ENCODE measurements around the gene SH3D19.

SH3D19 gene

DNA sequence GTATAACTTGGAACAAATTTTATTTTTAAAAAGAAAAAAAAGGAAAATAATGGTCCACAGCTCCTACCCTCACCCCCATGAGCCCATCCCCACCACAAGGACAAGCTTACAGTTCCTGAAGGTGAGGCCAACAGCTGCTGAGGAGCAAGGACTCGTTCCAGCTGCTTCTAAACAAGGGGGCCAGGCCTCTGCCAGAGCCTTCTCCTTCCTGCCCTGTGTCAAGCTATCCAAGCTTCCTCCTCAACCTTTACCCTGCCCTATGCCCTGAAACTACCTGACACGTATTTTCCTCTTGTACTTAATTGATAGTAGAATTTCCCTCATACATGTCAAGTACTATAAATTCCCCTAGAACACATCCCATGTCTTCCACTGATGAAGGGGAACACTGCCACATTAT, 8.8 kb downstream of the SH3D19 start:
- TF ChIP-seq ZBTB7A (IDR thresholded peaks at IDR 0.05; ENCODE audit: low read depth), result no peak
- no peak for TF ChIP-seq TAF1 (IDR thresholded peaks at IDR 0.05; ENCODE audit: low read depth)
- TF ChIP-seq CREB1 (IDR thresholded peaks at IDR 0.05; ENCODE audit: low read depth), result no peak
- no peak for TF ChIP-seq RAD21 (IDR thresholded peaks at IDR 0.05; ENCODE audit: low read depth)
- no peak for TF ChIP-seq YY1 (IDR thresholded peaks at IDR 0.05; ENCODE audit: low read depth)
- TF ChIP-seq EP300 (IDR thresholded peaks at IDR 0.05; ENCODE audit: borderline replicate concordance), result no peak
- TF ChIP-seq, protein P1, sequence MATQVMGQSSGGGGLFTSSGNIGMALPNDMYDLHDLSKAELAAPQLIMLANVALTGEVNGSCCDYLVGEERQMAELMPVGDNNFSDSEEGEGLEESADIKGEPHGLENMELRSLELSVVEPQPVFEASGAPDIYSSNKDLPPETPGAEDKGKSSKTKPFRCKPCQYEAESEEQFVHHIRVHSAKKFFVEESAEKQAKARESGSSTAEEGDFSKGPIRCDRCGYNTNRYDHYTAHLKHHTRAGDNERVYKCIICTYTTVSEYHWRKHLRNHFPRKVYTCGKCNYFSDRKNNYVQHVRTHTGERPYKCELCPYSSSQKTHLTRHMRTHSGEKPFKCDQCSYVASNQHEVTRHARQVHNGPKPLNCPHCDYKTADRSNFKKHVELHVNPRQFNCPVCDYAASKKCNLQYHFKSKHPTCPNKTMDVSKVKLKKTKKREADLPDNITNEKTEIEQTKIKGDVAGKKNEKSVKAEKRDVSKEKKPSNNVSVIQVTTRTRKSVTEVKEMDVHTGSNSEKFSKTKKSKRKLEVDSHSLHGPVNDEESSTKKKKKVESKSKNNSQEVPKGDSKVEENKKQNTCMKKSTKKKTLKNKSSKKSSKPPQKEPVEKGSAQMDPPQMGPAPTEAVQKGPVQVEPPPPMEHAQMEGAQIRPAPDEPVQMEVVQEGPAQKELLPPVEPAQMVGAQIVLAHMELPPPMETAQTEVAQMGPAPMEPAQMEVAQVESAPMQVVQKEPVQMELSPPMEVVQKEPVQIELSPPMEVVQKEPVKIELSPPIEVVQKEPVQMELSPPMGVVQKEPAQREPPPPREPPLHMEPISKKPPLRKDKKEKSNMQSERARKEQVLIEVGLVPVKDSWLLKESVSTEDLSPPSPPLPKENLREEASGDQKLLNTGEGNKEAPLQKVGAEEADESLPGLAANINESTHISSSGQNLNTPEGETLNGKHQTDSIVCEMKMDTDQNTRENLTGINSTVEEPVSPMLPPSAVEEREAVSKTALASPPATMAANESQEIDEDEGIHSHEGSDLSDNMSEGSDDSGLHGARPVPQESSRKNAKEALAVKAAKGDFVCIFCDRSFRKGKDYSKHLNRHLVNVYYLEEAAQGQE (IDR thresholded peaks at IDR 0.05; ENCODE audit: low read depth), result no peak
- TF ChIP-seq TEAD4 (IDR thresholded peaks at IDR 0.05), result no peak
- no peak for TF ChIP-seq NFIC (IDR thresholded peaks at IDR 0.05)
- TF ChIP-seq TCF12 (IDR thresholded peaks at IDR 0.05; ENCODE audit: low read depth), result no peak
- TF ChIP-seq FOXM1 (IDR thresholded peaks at IDR 0.05; ENCODE audit: borderline replicate concordance, low read depth), result no peak

DNA sequence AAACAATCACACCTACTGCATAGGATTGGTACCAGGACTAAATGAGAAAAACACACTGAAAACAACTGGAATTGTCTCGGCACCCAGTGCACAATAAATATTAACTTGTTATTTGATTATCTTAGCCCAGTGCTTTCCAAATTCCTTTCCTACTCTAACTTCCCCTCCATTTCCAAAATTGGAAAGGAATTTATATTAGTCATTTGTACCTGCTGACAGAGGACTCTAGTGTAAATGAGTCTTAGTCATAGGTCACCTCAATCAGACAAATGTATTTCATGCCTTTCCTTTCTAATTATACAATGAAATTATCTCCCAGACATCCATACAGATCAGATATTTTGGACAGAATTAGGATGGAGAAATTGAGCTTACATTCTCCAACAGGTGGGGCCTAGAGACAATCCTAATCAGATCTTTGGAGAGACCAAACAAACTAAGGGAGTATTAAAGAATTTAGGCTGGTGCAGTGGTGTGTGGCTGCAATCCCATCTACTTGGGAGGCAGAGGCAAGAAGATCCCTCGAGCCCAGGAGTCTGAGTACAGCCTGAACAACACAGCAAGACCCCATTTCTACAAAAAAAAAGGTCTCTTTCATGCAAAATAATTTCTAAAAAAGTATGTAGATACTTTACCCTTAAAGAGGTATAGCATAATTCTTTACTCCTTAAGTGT, 10.1 kb downstream of the SH3D19 start:
- peak; percentile 51; the same call in 1 of the 2 replicates for TF ChIP-seq EP300 (IDR thresholded peaks at IDR 0.05; ENCODE audit: borderline replicate concordance)
- TF ChIP-seq FOXM1 (IDR thresholded peaks at IDR 0.05; ENCODE audit: borderline replicate concordance, low read depth), result peak; percentile 64; the same call in 1 of the 2 replicates
- TF ChIP-seq TEAD4 (IDR thresholded peaks at IDR 0.05), result peak; percentile 71
- TF ChIP-seq CEBPB (IDR thresholded peaks at IDR 0.05), result no peak

DNA sequence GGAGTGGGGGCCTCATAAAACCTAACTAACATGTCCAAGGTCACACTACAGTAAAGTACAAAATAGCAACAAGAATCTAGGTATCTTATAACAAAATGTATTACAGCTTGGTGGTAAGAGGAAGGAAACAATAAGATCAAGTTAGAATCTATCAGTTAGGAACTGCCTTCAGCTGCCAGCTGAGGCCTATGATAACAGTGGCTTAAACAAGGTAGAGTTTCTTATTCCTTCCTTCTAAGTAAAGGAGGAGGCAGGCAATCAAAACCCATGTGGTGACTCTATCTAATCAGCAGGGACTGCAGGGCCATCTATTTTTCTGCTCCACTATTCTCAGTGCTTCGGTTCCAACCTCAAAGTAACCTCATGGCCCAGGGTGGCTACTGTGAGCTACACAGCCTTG, 10.9 kb downstream of the SH3D19 start:
- TF ChIP-seq, protein P2, sequence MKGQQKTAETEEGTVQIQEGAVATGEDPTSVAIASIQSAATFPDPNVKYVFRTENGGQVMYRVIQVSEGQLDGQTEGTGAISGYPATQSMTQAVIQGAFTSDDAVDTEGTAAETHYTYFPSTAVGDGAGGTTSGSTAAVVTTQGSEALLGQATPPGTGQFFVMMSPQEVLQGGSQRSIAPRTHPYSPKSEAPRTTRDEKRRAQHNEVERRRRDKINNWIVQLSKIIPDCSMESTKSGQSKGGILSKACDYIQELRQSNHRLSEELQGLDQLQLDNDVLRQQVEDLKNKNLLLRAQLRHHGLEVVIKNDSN (IDR thresholded peaks at IDR 0.05), result no peak
- TF ChIP-seq TEAD4 (IDR thresholded peaks at IDR 0.05), result no peak

DNA sequence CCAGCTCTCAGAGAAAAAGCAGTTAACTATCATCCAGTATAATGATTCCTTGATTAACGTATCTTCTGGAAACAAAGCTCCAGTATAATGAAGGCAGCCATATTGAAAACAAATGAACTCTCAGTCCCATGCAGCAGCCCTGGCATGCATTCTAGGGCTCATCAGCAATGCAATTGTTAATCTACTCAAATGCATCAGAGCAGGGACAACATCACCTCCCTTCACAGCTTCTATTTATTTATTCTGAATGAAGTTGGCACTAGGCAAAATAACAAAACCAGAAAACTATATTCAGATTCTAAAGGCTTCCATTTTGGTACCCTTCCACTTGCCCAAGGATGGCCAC, 11.4 kb downstream of the SH3D19 start:
- TF ChIP-seq CREB1 (IDR thresholded peaks at IDR 0.05; ENCODE audit: low read depth), result no peak
- TF ChIP-seq, protein P2 (IDR thresholded peaks at IDR 0.05), result no peak
- no peak for TF ChIP-seq FOXM1 (IDR thresholded peaks at IDR 0.05; ENCODE audit: borderline replicate concordance, low read depth)
- no peak for TF ChIP-seq TEAD4 (IDR thresholded peaks at IDR 0.05)
- TF ChIP-seq YY1 (IDR thresholded peaks at IDR 0.05; ENCODE audit: low read depth), result no peak
- TF ChIP-seq, protein P1 (IDR thresholded peaks at IDR 0.05; ENCODE audit: low read depth), result no peak
- no peak for TF ChIP-seq TAF1 (IDR thresholded peaks at IDR 0.05; ENCODE audit: low read depth)
- no peak for TF ChIP-seq ZBTB7A (IDR thresholded peaks at IDR 0.05; ENCODE audit: low read depth)
- no peak for TF ChIP-seq TCF12 (IDR thresholded peaks at IDR 0.05; ENCODE audit: low read depth)
- no peak for TF ChIP-seq EGR1 (IDR thresholded peaks at IDR 0.05)

DNA sequence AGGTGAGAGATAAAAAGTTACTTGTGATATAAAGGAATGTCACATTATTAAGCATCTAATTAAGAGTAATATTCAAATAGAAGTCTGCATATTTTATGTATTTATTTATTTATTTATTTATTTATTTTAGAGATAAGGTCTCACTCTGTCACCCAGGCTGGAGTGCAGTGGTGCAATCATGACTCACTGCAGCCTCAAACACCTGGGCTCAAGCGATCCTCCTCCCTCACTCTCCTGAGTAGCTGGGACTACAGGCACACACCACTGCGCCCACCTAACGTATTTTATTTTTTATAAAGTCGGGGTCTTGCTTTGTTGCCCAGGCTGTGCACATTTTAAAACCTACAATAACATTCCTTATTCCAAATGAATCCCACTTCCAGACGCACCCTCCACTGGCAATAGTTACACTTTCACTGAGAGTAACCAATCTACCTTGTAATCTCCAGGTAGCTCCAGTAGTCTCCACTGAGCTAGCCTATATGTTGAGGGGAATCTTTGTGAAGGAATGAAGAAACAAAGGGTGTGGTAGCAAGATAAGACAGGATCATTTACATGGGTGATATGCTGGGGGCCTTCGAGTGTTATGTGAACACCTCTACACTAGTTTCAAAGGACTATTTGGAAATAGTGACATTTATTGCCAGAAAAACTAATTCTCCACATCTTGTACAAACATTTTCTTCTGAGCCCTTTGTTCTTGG, 11.9 kb downstream of the SH3D19 start:
- no peak for TF ChIP-seq ZBTB7A (IDR thresholded peaks at IDR 0.05; ENCODE audit: low read depth)
- no peak for TF ChIP-seq EP300 (IDR thresholded peaks at IDR 0.05; ENCODE audit: borderline replicate concordance)
- no peak for TF ChIP-seq EGR1 (IDR thresholded peaks at IDR 0.05)
- TF ChIP-seq CREB1 (IDR thresholded peaks at IDR 0.05; ENCODE audit: low read depth), result no peak
- TF ChIP-seq, protein P2 (IDR thresholded peaks at IDR 0.05), result no peak
- TF ChIP-seq TAF1 (IDR thresholded peaks at IDR 0.05; ENCODE audit: low read depth), result no peak
- TF ChIP-seq CEBPB (IDR thresholded peaks at IDR 0.05), result no peak
- TF ChIP-seq RAD21 (IDR thresholded peaks at IDR 0.05; ENCODE audit: low read depth), result no peak
- TF ChIP-seq TEAD4 (IDR thresholded peaks at IDR 0.05), result no peak
- no peak for TF ChIP-seq YY1 (IDR thresholded peaks at IDR 0.05; ENCODE audit: low read depth)
- no peak for TF ChIP-seq NFIC (IDR thresholded peaks at IDR 0.05)
- TF ChIP-seq FOXM1 (IDR thresholded peaks at IDR 0.05; ENCODE audit: borderline replicate concordance, low read depth), result no peak
- TF ChIP-seq, protein P3, sequence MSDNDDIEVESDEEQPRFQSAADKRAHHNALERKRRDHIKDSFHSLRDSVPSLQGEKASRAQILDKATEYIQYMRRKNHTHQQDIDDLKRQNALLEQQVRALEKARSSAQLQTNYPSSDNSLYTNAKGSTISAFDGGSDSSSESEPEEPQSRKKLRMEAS (IDR thresholded peaks at IDR 0.05), result no peak
- TF ChIP-seq, protein P1 (IDR thresholded peaks at IDR 0.05; ENCODE audit: low read depth), result no peak
- no peak for TF ChIP-seq TCF12 (IDR thresholded peaks at IDR 0.05; ENCODE audit: low read depth)

All from Ishikawa (cell line).